Sigmoid colon (tissue), 7 donors: ENCODE measurements around the gene STAB1. TPM values are rescaled to one million over a fixed set of nuclear protein-coding genes. Genes with fewer than 3 reads are reported as not detected.

Source experiments
- DNase-seq: peaks from one replicate; pipeline ENCODE4 v3.0.0-alpha.2; 2019
- H3K27ac ChIP-seq, 4 donors: fragments of 200-600 bp; sonication (generic); one replicate each; pipeline ENCODE4 v1.5.1; 2016 to 2019; ENCODE audit warnings: mild to moderate bottlenecking in 1 of 4
- H3K27me3 ChIP-seq, 3 donors: fragments of 200-600 bp; sonication (generic); one replicate each; pipeline ENCODE4 v1.5.1; 2019; ENCODE audit warnings: mild to moderate bottlenecking in 1 of 3
- H3K36me3 ChIP-seq, 4 donors: fragments of 200-600 bp; sonication (generic); one replicate each; pipeline ENCODE4 v1.5.1; 2016 to 2019
- H3K4me1 ChIP-seq, 4 donors: fragments of 200-600 bp; sonication (generic); one replicate each; pipeline ENCODE4 v1.5.1; 2017 to 2019
- H3K4me3 ChIP-seq, 4 donors: fragments of 200-600 bp; sonication (generic); one replicate each; pipeline ENCODE4 v1.5.1; 2017 to 2019; ENCODE audit warnings: mild to moderate bottlenecking in 2 of 4, moderate library complexity in 1 of 4
- H3K9me3 ChIP-seq, 4 donors: fragments of 200-600 bp in 3 of 4; sonication (generic) in 3 of 4; one replicate each; pipeline versions ENCODE4 v1.5.1 to v1.6.1; 2013 to 2019
- CTCF ChIP-seq, 4 experiments: fragments of 450-650 bp in 3 of 4; fragments of 200-600 bp in 1 of 4; IDR thresholded peaks; one replicate each; pipeline ENCODE4 v1.5.1; 2016 to 2019; ENCODE audit warnings: antibody characterized with exemption in 4 of 4, mild to moderate bottlenecking in 3 of 4, moderate library complexity in 2 of 4
- EP300 ChIP-seq, 4 donors: sonication (generic); formaldehyde crosslinking; IDR thresholded peaks; one replicate each; pipeline ENCODE4 v1.6.1; 2017; ENCODE audit warnings: antibody characterized with exemption in 4 of 4
- POLR2A ChIP-seq, 2 donors: fragments of 450-650 bp; IDR thresholded peaks; one replicate each; pipeline ENCODE4 v1.6.1; 2016; ENCODE audit warnings: antibody characterized with exemption in 2 of 2, mild to moderate bottlenecking in 2 of 2, moderate library complexity in 2 of 2
- POLR2AphosphoS5 ChIP-seq, 4 donors: sonication (generic); formaldehyde crosslinking; IDR thresholded peaks; one replicate each; pipeline ENCODE4 v1.6.1; 2017; ENCODE audit warnings: antibody characterized with exemption in 4 of 4
- WGBS, 2 donors: extraction: QIAGEN DNeasy Blood & Tissue Kit; methylation state at CpG; one replicate each; pipeline ENCODE4 v1.1.7; 2013; 5-methylcytosine and 5-hydroxymethylcytosine counted together
- intact Hi-C: fragments of 100-400 bp; cut with DNase I; formaldehyde crosslinking; loops from one replicate; pipeline ENCODE4 v1.15.1; 2023
- polyA plus RNA-seq, 3 donors: library from polyadenylated mRNA; stranded (reverse); fragments of 200-250 nt; gene quantifications; one replicate each; pipeline ENCODE4 v1.2.3, GENCODE V29; 2013
- total RNA-seq, 4 donors: library from RNA; depleted of rRNA; stranded (reverse); fragments of >200 nt; gene quantifications; one replicate each; pipeline ENCODE4 v1.1.0, GENCODE V29; 2016
- donor health status: healthy with polysubstance abuse.
- donor health status: Bipolar disorder and iron deficiency.
- donor health status: healthy.

The STAB1 gene
- total and polyA plus RNA-seq, 7 donors: 18.0 to 138 (median 92.0) TPM

DNA sequence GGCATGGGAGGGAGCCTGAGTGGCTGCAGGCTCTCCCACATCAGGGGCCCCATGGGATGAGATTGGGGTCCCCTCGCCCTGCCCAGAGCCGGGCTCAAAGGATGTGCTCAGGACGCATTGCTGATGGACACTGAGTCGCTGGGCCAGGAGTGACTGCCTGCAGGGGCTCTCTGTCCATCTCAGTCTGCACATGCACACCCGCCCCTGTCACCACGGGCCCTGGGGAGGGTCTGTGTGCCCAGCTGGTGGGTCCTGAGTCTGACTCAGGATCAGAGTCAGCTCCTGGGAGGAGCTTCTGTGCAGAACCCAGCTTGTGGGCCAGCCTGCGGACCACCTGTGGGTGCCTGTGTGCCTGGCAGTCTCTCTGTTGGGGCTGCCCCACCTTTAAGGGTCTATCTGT is 18.1 kb downstream of the STAB1 start:
- intact Hi-C loops: no loop called here
- WGBS, 2 donors: 89 to 92% methylated on average over 7 of the region's 7 CpGs
- TF ChIP-seq POLR2AphosphoS5 (IDR thresholded peaks at IDR 0.05): no peak

GRCh38 chr3:52514576-52514975 is 19.4 kb downstream of the STAB1 start:
- Histone ChIP-seq H3K4me3 (no peak overlapping the region), H3K27me3 (no peaks in the 10 kb centered on the region), H3K4me1 (peaks cover 0 to 12% (median 3%) of the 10 kb centered on the region in 4 donors), H3K27ac (no peak overlapping the region), H3K9me3 (no peaks in the 10 kb centered on the region), H3K36me3 (no peaks in the 10 kb centered on the region)
- DNase-seq: no peak
- intact Hi-C loops: no loop called here
- WGBS, 2 donors: 82 to 89% methylated on average over 11 of the region's 11 CpGs
- TF ChIP-seq POLR2A (IDR thresholded peaks at IDR 0.05): no peak
- no peak for TF ChIP-seq POLR2AphosphoS5 (IDR thresholded peaks at IDR 0.05)
- TF ChIP-seq EP300 (IDR thresholded peaks at IDR 0.05): no peak
- TF ChIP-seq CTCF (IDR thresholded peaks at IDR 0.05): no peak

More for the DNA sequence above, 18.1 kb downstream of the STAB1 start:
- Histone ChIP-seq H3K27me3 (no peaks in the 10 kb centered on the region), H3K4me1 (peaks cover 0 to 3% (median 0%) of the 10 kb centered on the region in 4 donors), H3K27ac (no peak overlapping the region), H3K9me3 (no peaks in the 10 kb centered on the region), H3K4me3 (no peak overlapping the region), H3K36me3 (no peaks in the 10 kb centered on the region)
- DNase-seq: no peak

- Histone ChIP-seq H3K4me1 (peaks cover 0 to 12% (median 3%) of the 10 kb centered on the region in 4 donors), H3K36me3 (no peaks in the 10 kb centered on the region), H3K4me3 (no peak overlapping the region), H3K9me3 (no peaks in the 10 kb centered on the region), H3K27me3 (no peaks in the 10 kb centered on the region), H3K27ac (no peak overlapping the region)
- WGBS, 2 donors: 47 to 65% methylated on average over 6 of the region's 6 CpGs
- intact Hi-C loops: no loop called here
- DNase-seq: no peak
- TF ChIP-seq POLR2A (IDR thresholded peaks at IDR 0.05) (no peak), EP300 (IDR thresholded peaks at IDR 0.05) (no peak), CTCF (IDR thresholded peaks at IDR 0.05) (no peak), POLR2AphosphoS5 (IDR thresholded peaks at IDR 0.05) (no peak)
Measured at GRCh38 chr3:52515192-52515591, 20.1 kb downstream of the STAB1 start.

DNA sequence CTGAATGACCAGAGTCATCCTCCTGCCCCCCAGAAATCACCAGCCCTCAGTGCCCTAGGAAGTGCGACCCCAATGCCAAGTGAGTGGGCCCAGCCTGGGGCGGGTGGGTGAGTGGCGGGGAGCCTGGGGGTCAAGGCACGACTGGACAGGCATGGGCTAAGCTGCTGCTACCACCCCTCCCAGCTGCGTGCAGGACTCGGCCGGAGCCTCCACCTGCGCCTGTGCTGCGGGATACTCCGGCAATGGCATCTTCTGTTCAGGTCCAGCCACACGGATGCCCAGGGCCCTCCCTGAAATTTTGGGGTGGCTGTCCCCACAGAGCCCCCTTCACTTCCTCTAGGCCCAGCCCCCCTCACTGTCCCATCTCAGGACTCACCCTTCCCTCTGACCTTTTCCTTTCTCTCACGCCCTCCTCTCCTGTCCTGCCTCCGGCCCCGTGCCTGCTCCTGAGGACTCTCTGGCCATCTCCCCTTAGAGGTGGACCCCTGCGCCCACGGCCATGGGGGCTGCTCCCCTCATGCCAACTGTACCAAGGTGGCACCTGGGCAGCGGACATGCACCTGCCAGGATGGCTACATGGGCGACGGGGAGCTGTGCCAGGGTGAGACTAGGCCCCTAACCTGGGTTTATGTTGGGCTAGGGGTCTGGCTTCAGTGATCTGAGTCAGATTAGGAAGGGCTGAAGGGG is 21.5 kb downstream of the STAB1 start:
- intact Hi-C loops: no loop called here
- Histone ChIP-seq H3K4me1 (peaks cover 0 to 12% (median 3%) of the 10 kb centered on the region in 4 donors), H3K36me3 (no peaks in the 10 kb centered on the region), H3K27ac (no peak overlapping the region), H3K4me3 (no peak overlapping the region), H3K27me3 (no peaks in the 10 kb centered on the region), H3K9me3 (no peaks in the 10 kb centered on the region)
- TF ChIP-seq EP300 (IDR thresholded peaks at IDR 0.05): no peak
- no peak for TF ChIP-seq POLR2A (IDR thresholded peaks at IDR 0.05)
- no peak for TF ChIP-seq CTCF (IDR thresholded peaks at IDR 0.05)
- TF ChIP-seq POLR2AphosphoS5 (IDR thresholded peaks at IDR 0.05): no peak
- no peak for DNase-seq
- 92 to 95% methylated on average over 19 of the region's 19 CpGs for WGBS, 2 donors

GRCh38 chr3:52517796-52518722 is 22.9 kb downstream of the STAB1 start:
- H3K27ac ChIP-seq: no peak overlapping the region

More at GRCh38 chr3:52517796-52518722, 22.9 kb downstream of the STAB1 start:
- Histone ChIP-seq H3K36me3 (no peaks in the 10 kb centered on the region), H3K4me3 (peak overlapping the region; percentile 22 to 38 (median 34)), H3K4me1 (peaks cover 0 to 12% (median 3%) of the 10 kb centered on the region in 4 donors), H3K9me3 (no peaks in the 10 kb centered on the region), H3K27me3 (no peaks in the 10 kb centered on the region)
- intact Hi-C loops: no loop called here
- DNase-seq: no peak
- WGBS, 2 donors: 68 to 86% methylated on average over 25 of the region's 25 CpGs
- TF ChIP-seq EP300 (IDR thresholded peaks at IDR 0.05) (no peak), POLR2AphosphoS5 (IDR thresholded peaks at IDR 0.05) (no peak), CTCF (IDR thresholded peaks at IDR 0.05) (no peak), POLR2A (IDR thresholded peaks at IDR 0.05) (no peak)
